B cell (primary cell): Measurements from ENCODE around the gene MRPS2. TPM values are rescaled to one million over a fixed set of nuclear protein-coding genes. Genes with fewer than 3 reads are reported as not detected.

Experiments used
- ATAC-seq: fragments of 200-7000 bp; cut with Tn5 transposase; one replicate; pipeline ENCODE4 v1.10.0; 2021; ENCODE audit warnings: low read depth, mild to moderate bottlenecking, moderate number of reproducible peaks, moderate library complexity
- CTCF ChIA-PET: fragments of 350-600 bp; sonication (Branson Sonifier 250); formaldehyde crosslinking; loops from one replicate; lab custom pipeline; 2021; ENCODE audit warnings: antibody characterized with exemption, inconsistent platforms; lab: Charles Lee
- POLR2A ChIA-PET: fragments of 350-600 bp; sonication (Branson Sonifier 250); formaldehyde crosslinking; loops from one replicate; lab custom pipeline; 2021; ENCODE audit warnings: antibody characterized with exemption; lab: Charles Lee
- DNase-seq: peaks from one replicate; pipeline ENCODE4 v3.0.0; 2013
- H2AFZ ChIP-seq: 2 replicates; pipeline ENCODE4 v1.6.1; 2012; ENCODE audit warnings: mild to moderate bottlenecking, low read depth, low read length; ENCODE audit not compliant: insufficient read depth, poor library complexity, severe bottlenecking
- H3K27ac ChIP-seq, 2 donors: 1 replicate in 1 of 2; 2 replicates in 1 of 2; pipeline ENCODE4 v1.5.1; 2012 to 2013; ENCODE audit warnings: low read length in 2 of 2, mild to moderate bottlenecking in 2 of 2, moderate library complexity in 1 of 2
- H3K27me3 ChIP-seq, 4 experiments: fragments of 200-600 bp in 1 of 4; sonication (generic) in 1 of 4; replicated peaks in 1 of 4; 1 replicate in 2 of 4; 2 replicates in 2 of 4; pipeline versions ENCODE4 v1.6.1 to v1.7.0; 2013 to 2016; ENCODE audit warnings: low read length in 3 of 4, mild to moderate bottlenecking in 2 of 4, mixed read lengths in 1 of 4, moderate library complexity in 1 of 4; ENCODE audit not compliant: insufficient read depth in 4 of 4, control insufficient read depth in 3 of 4; ENCODE audit errors: control extremely low read depth in 1 of 4
- H3K36me3 ChIP-seq, 2 experiments: replicated peaks in 1 of 2; 1 replicate in 1 of 2; 2 replicates in 1 of 2; pipeline versions ENCODE4 v1.6.1 to v1.7.1; 2013; ENCODE audit warnings: low read length in 1 of 2; ENCODE audit not compliant: insufficient read depth in 2 of 2, control insufficient read depth in 1 of 2; ENCODE audit errors: control extremely low read depth in 1 of 2, extremely low read depth in 1 of 2
- H3K4me1 ChIP-seq, 2 donors: fragments of 200-600 bp in 1 of 2; sonication (generic) in 1 of 2; 1 replicate in 1 of 2; 2 replicates in 1 of 2; pipeline versions ENCODE4 v1.5.1 to v1.6.1; 2013 to 2017; ENCODE audit warnings: low read length in 2 of 2; ENCODE audit not compliant: control insufficient read depth in 2 of 2, insufficient read depth in 2 of 2
- H3K4me2 ChIP-seq: replicated peaks from 2 replicates; pipeline ENCODE3; 2012; ENCODE audit warnings: mild to moderate bottlenecking, low read depth, low read length; ENCODE audit not compliant: poor library complexity, severe bottlenecking
- H3K4me3 ChIP-seq, 5 experiments: fragments of 200-600 bp in 1 of 5; sonication (generic) in 1 of 5; 1 replicate in 3 of 5; 2 replicates in 2 of 5; pipeline versions ENCODE4 v1.5.1 to v1.7.0; 2011 to 2016; ENCODE audit warnings: low read length in 4 of 5, mild to moderate bottlenecking in 4 of 5, low read depth in 2 of 5, control low read depth in 1 of 5, moderate library complexity in 1 of 5; ENCODE audit not compliant: insufficient read depth in 1 of 5; ENCODE audit errors: control extremely low read depth in 1 of 5, extremely low read depth in 1 of 5
- H3K79me2 ChIP-seq: fragments of 200-600 bp; sonication (generic); one replicate; pipeline ENCODE4 v1.6.0; 2016; ENCODE audit warnings: low read length; ENCODE audit not compliant: control insufficient read depth, insufficient read depth
- H3K9ac ChIP-seq: fragments of 200-600 bp; sonication (generic); 2 replicates; pipeline ENCODE4 v1.6.1; 2017; ENCODE audit warnings: mild to moderate bottlenecking, low read length, moderate library complexity
- H3K9me3 ChIP-seq, 3 donors: one replicate each; pipeline versions ENCODE4 v1.6.1 to v1.7.1; 2013; ENCODE audit warnings: low read length in 2 of 3; ENCODE audit not compliant: control insufficient read depth in 2 of 3, insufficient read depth in 1 of 3; ENCODE audit errors: control extremely low read depth in 1 of 3
- H4K20me1 ChIP-seq: 2 replicates; pipeline ENCODE4 v1.6.0; 2012; ENCODE audit warnings: mild to moderate bottlenecking, low read length; ENCODE audit not compliant: insufficient read depth, control insufficient read depth, poor library complexity, severe bottlenecking
- H3K27ac Mint-ChIP-seq: one replicate; pipeline ENCODE4 v1.8.0; 2021; ENCODE audit warnings: mixed read lengths
- H3K27me3 Mint-ChIP-seq: one replicate; pipeline ENCODE4 v1.8.0; 2021; ENCODE audit warnings: mixed read lengths
- H3K4me1 Mint-ChIP-seq: one replicate; pipeline ENCODE4 v1.8.0; 2021; ENCODE audit warnings: mixed read lengths
- H3K4me3 Mint-ChIP-seq: one replicate; pipeline ENCODE4 v1.8.0; 2021; ENCODE audit warnings: mixed read lengths
- H3K9me3 Mint-ChIP-seq: one replicate; pipeline ENCODE4 v1.8.0; 2022; ENCODE audit warnings: mixed read lengths; ENCODE audit not compliant: insufficient read depth
- EZH2 ChIP-seq: IDR thresholded peaks from 2 replicates; pipeline ENCODE4 v1.6.1; 2012; ENCODE audit warnings: borderline replicate concordance, low read depth, mild to moderate bottlenecking, moderate library complexity, low read length; ENCODE audit not compliant: insufficient read depth, poor library complexity, severe bottlenecking
- WGBS: methylation state at CpG from one replicate; pipeline ENCODE4 v1.1.5; 2013; ENCODE audit warnings: missing lambda C conversion rate; ENCODE audit not compliant: insufficient coverage; 5-methylcytosine and 5-hydroxymethylcytosine counted together
- intact Hi-C: fragments of 100-400 bp; cut with micrococcal nuclease; formaldehyde crosslinking; loops from one replicate; pipeline ENCODE4 v1.10.0; 2022
- polyA plus RNA-seq: library from polyadenylated mRNA; depleted of rRNA; stranded (reverse); fragments of >200 nt; gene quantifications from 2 replicates; pipeline ENCODE4 v1.2.3, GENCODE V29; 2012
- total RNA-seq, 2 donors: library from RNA; stranded (reverse); fragments of 120-200 nt in 1 of 2; gene quantifications; 1 replicate in 1 of 2; 2 replicates in 1 of 2; pipeline versions ENCODE4 v1.2.3 to v1.2.4, GENCODE V29; 2013 to 2022
- TF ChIP-seq, protein P1 (sequence below): fragments of 200-600 bp; IDR thresholded peaks from one replicate; pipeline ENCODE4 v1.8.0; 2022; ENCODE audit warnings: antibody characterized with exemption, mild to moderate bottlenecking

MRPS2 gene
- total and polyA plus RNA-seq, 2 donors (not counting 1 experiment from before 2014, with no cell fraction given) = 26.7 to 55.1 TPM

GRCh38 chr9:135504262-135505243 is 4.1 kb downstream of the MRPS2 start:
- H3K4me3 ChIP-seq = no peak overlapping the region
- no peak for ATAC-seq

More at GRCh38 chr9:135504262-135505243, 4.1 kb downstream of the MRPS2 start:
- ChIA-PET CTCF (interaction anchor here (0.6 to 2.2 kb wide), 10 partner anchors 10 to 1055 kb away, joined by 3 to 8 read pairs (median 4); no protein-coding TSS in a partner anchor), POLR2A (interaction anchor here (0.7 kb wide), 1 partner anchor 23 kb away, joined by 4 read pairs; no protein-coding TSS in a partner anchor)
- TF ChIP-seq, protein P1, sequence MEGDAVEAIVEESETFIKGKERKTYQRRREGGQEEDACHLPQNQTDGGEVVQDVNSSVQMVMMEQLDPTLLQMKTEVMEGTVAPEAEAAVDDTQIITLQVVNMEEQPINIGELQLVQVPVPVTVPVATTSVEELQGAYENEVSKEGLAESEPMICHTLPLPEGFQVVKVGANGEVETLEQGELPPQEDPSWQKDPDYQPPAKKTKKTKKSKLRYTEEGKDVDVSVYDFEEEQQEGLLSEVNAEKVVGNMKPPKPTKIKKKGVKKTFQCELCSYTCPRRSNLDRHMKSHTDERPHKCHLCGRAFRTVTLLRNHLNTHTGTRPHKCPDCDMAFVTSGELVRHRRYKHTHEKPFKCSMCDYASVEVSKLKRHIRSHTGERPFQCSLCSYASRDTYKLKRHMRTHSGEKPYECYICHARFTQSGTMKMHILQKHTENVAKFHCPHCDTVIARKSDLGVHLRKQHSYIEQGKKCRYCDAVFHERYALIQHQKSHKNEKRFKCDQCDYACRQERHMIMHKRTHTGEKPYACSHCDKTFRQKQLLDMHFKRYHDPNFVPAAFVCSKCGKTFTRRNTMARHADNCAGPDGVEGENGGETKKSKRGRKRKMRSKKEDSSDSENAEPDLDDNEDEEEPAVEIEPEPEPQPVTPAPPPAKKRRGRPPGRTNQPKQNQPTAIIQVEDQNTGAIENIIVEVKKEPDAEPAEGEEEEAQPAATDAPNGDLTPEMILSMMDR = peak; percentile 72
- no peak for TF ChIP-seq EZH2
- Mint-ChIP-seq H3K4me1 (peaks cover 22% of the 10 kb centered on the region), H3K9me3 (peaks cover 6% of the 10 kb centered on the region), H3K27ac (no peak overlapping the region), H3K27me3 (no peaks in the 10 kb centered on the region), H3K4me3 (peak overlapping the region; percentile 18)
- Histone ChIP-seq H2AFZ (no peak overlapping the region), H3K27me3 (no peaks in the 10 kb centered on the region), H3K27ac (no peak overlapping the region), H3K9me3 (peaks cover 0 to 13% (median 8%) of the 10 kb centered on the region in 3 donors), H3K9ac (no peak overlapping the region), H4K20me1 (peaks cover 43% of the 10 kb centered on the region), H3K4me2 (no peak overlapping the region), H3K36me3 (peaks cover 0 to 24% of the 10 kb centered on the region in 2 experiments), H3K79me2 (peaks cover 29% of the 10 kb centered on the region), H3K4me1 (peaks cover 10 to 22% of the 10 kb centered on the region in 2 donors)
- peak; percentile 64 for DNase-seq
- 78% methylated on average over 21 of the region's 21 CpGs for WGBS
- intact Hi-C loops = no loop called here
